ENCODE measurements around the gene APBA1.

- TF ChIP-seq MXI1 (IDR thresholded peaks at IDR 0.05; ENCODE audit: low read depth, low read length) (no peak), USF2 (IDR thresholded peaks at IDR 0.05; ENCODE audit: borderline replicate concordance, low read depth, low read length) (no peak), FOXJ3 (CRISPR knock-in tag; IDR thresholded peaks at IDR 0.05) (no peak), CTCF (IDR thresholded peaks at IDR 0.05) (no peak), POLR2AphosphoS5 (IDR thresholded peaks at IDR 0.05; ENCODE audit: low read depth, low read length) (no peak), EP300 (IDR thresholded peaks at IDR 0.05; ENCODE audit: borderline replicate concordance in 1 of 2, low read depth in 1 of 2, low read length in 1 of 2) (no peak), ZBTB33 (IDR thresholded peaks at IDR 0.05; ENCODE audit: borderline replicate concordance, low read depth) (no peak), REST (IDR thresholded peaks at IDR 0.05; ENCODE audit: low read depth, low read length) (no peak), GATA2 (CRISPR knock-in tag; IDR thresholded peaks at IDR 0.05) (no peak), FOSL2 (IDR thresholded peaks at IDR 0.05; ENCODE audit: borderline replicate concordance, low read depth) (no peak), ELF1 (IDR thresholded peaks at IDR 0.05) (no peak)
Measured at GRCh38 chr9:69582018-69582417, 90.2 kb downstream of the APBA1 start.
